ENCODE data around the gene HACD4. TPM values are rescaled to one million over a fixed set of nuclear protein-coding genes. Genes with fewer than 3 reads are reported as not detected.

HACD4 gene
- total RNA-seq, 2 donors from 2014 or later = 0.99 to 1.8 TPM

GRCh38 chr9:20996809-20997208 lies 34.6 kb downstream of the HACD4 start:
- TF ChIP-seq CTCF (IDR thresholded peaks at IDR 0.05) (no peak), POLR2A (IDR thresholded peaks at IDR 0.05) (no peak)
- no peak for DNase-seq
- no peaks in the 10 kb centered on the region for H3K4me1 ChIP-seq
- H3K36me3 ChIP-seq (replicated peaks in 1 of 2; ENCODE audit: insufficient read depth in 1 of 2, low read depth in 2 of 2) = peaks cover 0 to 11% of the 10 kb centered on the region in 2 donors
- no peak for ATAC-seq
- H3K27ac ChIP-seq = no peak overlapping the region
- H3K27me3 ChIP-seq = no peaks in the 10 kb centered on the region
- no peak overlapping the region for H3K4me3 ChIP-seq
- no peaks in the 10 kb centered on the region for H3K9me3 ChIP-seq
- intact Hi-C loops (cut with DNase I) = no loop called here
- WGBS, 2 donors = 93 to 95% methylated on average over 2 of the region's 2 CpGs

- WGBS, 2 donors = 83 to 90% methylated on average over 2 of the region's 2 CpGs
These were observed 35.8 kb downstream of the HACD4 start for GRCh38 chr9:20995616-20996015.

GRCh38 chr9:20994486-20994885 lies 37.0 kb downstream of the HACD4 start:
- TF ChIP-seq CTCF (IDR thresholded peaks at IDR 0.05) (no peak), POLR2A (IDR thresholded peaks at IDR 0.05) (no peak)
- WGBS, 2 donors = 72 to 83% methylated on average over 3 of the region's 3 CpGs
- intact Hi-C loops (cut with DNase I) = no loop called here

More at GRCh38 chr9:20995616-20996015, 35.8 kb downstream of the HACD4 start:
- Histone ChIP-seq H3K36me3 (replicated peaks in 1 of 2; ENCODE audit: insufficient read depth in 1 of 2, low read depth in 2 of 2) (peaks cover 0 to 11% of the 10 kb centered on the region in 2 donors), H3K9me3 (no peaks in the 10 kb centered on the region), H3K27me3 (no peaks in the 10 kb centered on the region), H3K27ac (no peak overlapping the region), H3K4me3 (no peak overlapping the region), H3K4me1 (no peaks in the 10 kb centered on the region)
- TF ChIP-seq POLR2A (IDR thresholded peaks at IDR 0.05) (no peak), CTCF (IDR thresholded peaks at IDR 0.05) (no peak)
- intact Hi-C loops (cut with DNase I) = no loop called here
- DNase-seq (no peak), ATAC-seq (no peak)

GRCh38 chr9:20990867-20991266 lies 40.6 kb downstream of the HACD4 start:
- TF ChIP-seq POLR2A (IDR thresholded peaks at IDR 0.05) (no peak), CTCF (IDR thresholded peaks at IDR 0.05) (no peak)
- H3K9me3 ChIP-seq = no peaks in the 10 kb centered on the region
- intact Hi-C loops (cut with DNase I) = no loop called here
- ATAC-seq (no peak), DNase-seq (peak in 1 of 4 donors; percentile 56)
- peaks cover 0 to 13% of the 10 kb centered on the region in 2 donors for H3K36me3 ChIP-seq (replicated peaks in 1 of 2; ENCODE audit: insufficient read depth in 1 of 2, low read depth in 2 of 2)
- H3K27me3 ChIP-seq = no peaks in the 10 kb centered on the region
- H3K4me1 ChIP-seq = no peaks in the 10 kb centered on the region
- no peak overlapping the region for H3K27ac ChIP-seq
- 88 to 98% methylated on average over 2 of the region's 2 CpGs for WGBS, 2 donors
- no peak overlapping the region for H3K4me3 ChIP-seq

More at GRCh38 chr9:20994486-20994885, 37.0 kb downstream of the HACD4 start:
- Histone ChIP-seq H3K4me1 (no peaks in the 10 kb centered on the region), H3K36me3 (replicated peaks in 1 of 2; ENCODE audit: insufficient read depth in 1 of 2, low read depth in 2 of 2) (peaks cover 0 to 18% of the 10 kb centered on the region in 2 donors), H3K27ac (no peak overlapping the region), H3K9me3 (no peaks in the 10 kb centered on the region), H3K4me3 (no peak overlapping the region), H3K27me3 (no peaks in the 10 kb centered on the region)
- no peak for ATAC-seq
- no peak for DNase-seq

DNA sequence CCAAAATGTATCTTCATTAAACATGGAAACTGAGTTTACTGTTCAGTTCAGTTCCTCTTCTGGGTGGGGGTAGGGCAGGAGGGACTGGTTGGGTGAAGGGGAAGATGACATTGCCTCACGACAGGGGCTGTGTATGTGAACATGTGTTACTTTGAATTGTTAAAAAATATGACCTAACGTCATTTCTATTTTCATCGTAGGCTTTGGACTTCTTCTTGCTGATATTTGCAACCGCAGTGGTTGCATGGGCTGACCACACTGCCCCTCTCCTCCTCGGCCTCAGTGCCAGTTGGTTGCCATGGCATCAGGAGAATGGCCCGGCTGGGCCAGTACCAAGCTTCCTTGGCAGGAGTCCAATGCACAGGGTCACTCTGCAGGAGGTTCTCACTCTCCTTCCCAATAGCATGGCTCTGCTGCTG lies 41.5 kb downstream of the HACD4 start:
- Histone ChIP-seq H3K4me1 (no peaks in the 10 kb centered on the region), H3K27ac (peak overlapping the region in 1 of 4 donors; percentile 33), H3K9me3 (no peaks in the 10 kb centered on the region), H3K36me3 (replicated peaks in 1 of 2; ENCODE audit: insufficient read depth in 1 of 2, low read depth in 2 of 2) (peaks cover 0 to 13% of the 10 kb centered on the region in 2 donors), H3K27me3 (no peaks in the 10 kb centered on the region), H3K4me3 (no peak overlapping the region)
- ATAC-seq = peak; percentile 21
- DNase-seq = peak in 3 of 4 donors; percentile 22 to 67 (median 31)
- no peak for TF ChIP-seq POLR2A (IDR thresholded peaks at IDR 0.05)
- TF ChIP-seq CTCF (IDR thresholded peaks at IDR 0.05) = no peak
- intact Hi-C loops (cut with DNase I) = no loop called here
- 76 to 86% methylated on average over 6 of the region's 6 CpGs for WGBS, 2 donors

All from body of pancreas (tissue), 4 donors.